ENCODE measurements around the gene ATP4A.

- no peak for TF ChIP-seq CTCF (IDR thresholded peaks at IDR 0.05; ENCODE audit: poor library complexity, severe bottlenecking)
- no peak for TF ChIP-seq RAD21 (conservative IDR thresholded peaks at IDR 0.05)
These were observed 16.9 kb downstream of the ATP4A start for GRCh38 chr19:35546532-35546931.
